Activated T-helper 1 cell treated with anti-CD3 and anti-CD28 coated beads, Interleukin-12 subunit alpha, Interleukin-12 subunit beta, Interleukin-2, Interleukin-4 antibody, amounts not matched to agents 30 ng/mL and 10 ng/mL and 1 ng/mL, durations not matched to agents 14 hours and 24 hours and 36 hours (primary cell): ENCODE measurements around the gene KLHL40. TPM values are rescaled to one million over a fixed set of nuclear protein-coding genes. Genes with fewer than 3 reads are reported as not detected.

Experiments
- DNase-seq: peaks from one replicate; pipeline ENCODE4 v3.0.0; 2021; ENCODE audit warnings: low spot score
- H3K27ac Mint-ChIP-seq: one replicate; pipeline ENCODE4 v1.8.0; 2021; ENCODE audit warnings: mild to moderate bottlenecking, mixed read lengths
- H3K27me3 Mint-ChIP-seq: one replicate; pipeline ENCODE4 v1.8.0; 2022; ENCODE audit warnings: mild to moderate bottlenecking, moderate library complexity, mixed read lengths; ENCODE audit not compliant: insufficient read depth
- H3K36me3 Mint-ChIP-seq: one replicate; pipeline ENCODE4 v1.8.0; 2021; ENCODE audit warnings: low read depth, mixed read lengths
- H3K4me1 Mint-ChIP-seq: one replicate; pipeline ENCODE4 v1.8.0; 2021; ENCODE audit warnings: low read depth, mixed read lengths
- H3K4me3 Mint-ChIP-seq: one replicate; pipeline ENCODE4 v1.8.0; 2021; ENCODE audit warnings: mild to moderate bottlenecking, moderate library complexity, mixed read lengths
- H3K9me3 Mint-ChIP-seq: one replicate; pipeline ENCODE4 v1.8.0; 2021; ENCODE audit warnings: mixed read lengths
- intact Hi-C: fragments of 100-400 bp; cut with micrococcal nuclease; formaldehyde crosslinking; loops from one replicate; pipeline ENCODE4 v1.15.1; 2024
- total RNA-seq: library from RNA; stranded (reverse); gene quantifications from 2 replicates; pipeline ENCODE4 v1.2.3, GENCODE V29; 2022

Gene KLHL40
- total RNA-seq, 1 donor from 2014 or later: not detected

- H3K27me3 Mint-ChIP-seq: peaks cover 8% of the 10 kb centered on the region
- intact Hi-C loops: no loop called here
Observed at GRCh38 chr3:42709621-42710020, 24.3 kb downstream of the KLHL40 start.

GRCh38 chr3:42710323-42711021 is 25.1 kb downstream of the KLHL40 start:
- no peak overlapping the region for H3K4me3 Mint-ChIP-seq
- no peak for DNase-seq
- no peaks in the 10 kb centered on the region for H3K9me3 Mint-ChIP-seq
- intact Hi-C loops: no loop called here
- no peaks in the 10 kb centered on the region for H3K4me1 Mint-ChIP-seq
- H3K27ac Mint-ChIP-seq: no peak overlapping the region
- H3K36me3 Mint-ChIP-seq: no peaks in the 10 kb centered on the region
- peaks cover 8% of the 10 kb centered on the region for H3K27me3 Mint-ChIP-seq

More at GRCh38 chr3:42709621-42710020, 24.3 kb downstream of the KLHL40 start:
- Mint-ChIP-seq H3K36me3 (no peaks in the 10 kb centered on the region), H3K4me3 (no peak overlapping the region), H3K9me3 (no peaks in the 10 kb centered on the region), H3K4me1 (no peaks in the 10 kb centered on the region), H3K27ac (no peak overlapping the region)
- no peak for DNase-seq

- H3K36me3 Mint-ChIP-seq: no peaks in the 10 kb centered on the region
- H3K9me3 Mint-ChIP-seq: no peaks in the 10 kb centered on the region
- intact Hi-C loops: no loop called here
- no peak for DNase-seq
- H3K27me3 Mint-ChIP-seq: peaks cover 8% of the 10 kb centered on the region
- no peak overlapping the region for H3K4me3 Mint-ChIP-seq
- no peaks in the 10 kb centered on the region for H3K4me1 Mint-ChIP-seq
- no peak overlapping the region for H3K27ac Mint-ChIP-seq
Observed at GRCh38 chr3:42711491-42712343, 26.4 kb downstream of the KLHL40 start.

- no peaks in the 10 kb centered on the region for H3K36me3 Mint-ChIP-seq
- H3K27me3 Mint-ChIP-seq: peaks cover 8% of the 10 kb centered on the region
- no peaks in the 10 kb centered on the region for H3K4me1 Mint-ChIP-seq
- DNase-seq: no peak
- intact Hi-C loops: no loop called here
- no peak overlapping the region for H3K27ac Mint-ChIP-seq
- no peak overlapping the region for H3K4me3 Mint-ChIP-seq
- no peaks in the 10 kb centered on the region for H3K9me3 Mint-ChIP-seq
Observed at GRCh38 chr3:42712344-42712648, 27.0 kb downstream of the KLHL40 start.

GRCh38 chr3:42712688-42713372 is 27.5 kb downstream of the KLHL40 start:
- Mint-ChIP-seq H3K27me3 (peaks cover 8% of the 10 kb centered on the region), H3K4me3 (no peak overlapping the region), H3K27ac (no peak overlapping the region), H3K4me1 (no peaks in the 10 kb centered on the region), H3K9me3 (no peaks in the 10 kb centered on the region), H3K36me3 (no peaks in the 10 kb centered on the region)
- DNase-seq: no peak
- intact Hi-C loops: no loop called here

GRCh38 chr3:42713747-42714146 is 28.4 kb downstream of the KLHL40 start:
- no peaks in the 10 kb centered on the region for H3K36me3 Mint-ChIP-seq
- intact Hi-C loops: no loop called here
- no peak for DNase-seq
- no peaks in the 10 kb centered on the region for H3K4me1 Mint-ChIP-seq
- no peak overlapping the region for H3K27ac Mint-ChIP-seq
- no peaks in the 10 kb centered on the region for H3K9me3 Mint-ChIP-seq
- peaks cover 8% of the 10 kb centered on the region for H3K27me3 Mint-ChIP-seq
- no peak overlapping the region for H3K4me3 Mint-ChIP-seq

GRCh38 chr3:42714171-42714852 is 29.0 kb downstream of the KLHL40 start:
- Mint-ChIP-seq H3K27me3 (peaks cover 7% of the 10 kb centered on the region), H3K4me1 (no peaks in the 10 kb centered on the region), H3K4me3 (no peak overlapping the region), H3K27ac (no peak overlapping the region), H3K9me3 (no peaks in the 10 kb centered on the region), H3K36me3 (no peaks in the 10 kb centered on the region)
- DNase-seq: no peak
- intact Hi-C loops: no loop called here

- no peak overlapping the region for H3K27ac Mint-ChIP-seq
- DNase-seq: no peak
- no peaks in the 10 kb centered on the region for H3K4me1 Mint-ChIP-seq
- no peak overlapping the region for H3K4me3 Mint-ChIP-seq
- no peaks in the 10 kb centered on the region for H3K9me3 Mint-ChIP-seq
- peaks cover 7% of the 10 kb centered on the region for H3K27me3 Mint-ChIP-seq
- intact Hi-C loops: no loop called here
- H3K36me3 Mint-ChIP-seq: no peaks in the 10 kb centered on the region
Observed at GRCh38 chr3:42717306-42717705, 32.0 kb downstream of the KLHL40 start.

GRCh38 chr3:42718338-42718737 is 33.0 kb downstream of the KLHL40 start:
- H3K4me1 Mint-ChIP-seq: no peaks in the 10 kb centered on the region
- H3K9me3 Mint-ChIP-seq: no peaks in the 10 kb centered on the region
- peaks cover 7% of the 10 kb centered on the region for H3K27me3 Mint-ChIP-seq
- intact Hi-C loops: no loop called here
- H3K4me3 Mint-ChIP-seq: no peak overlapping the region
- H3K36me3 Mint-ChIP-seq: no peaks in the 10 kb centered on the region
- H3K27ac Mint-ChIP-seq: no peak overlapping the region
- no peak for DNase-seq

- H3K4me3 Mint-ChIP-seq: no peak overlapping the region
- intact Hi-C loops: no loop called here
Observed at GRCh38 chr3:42719002-42719401, 33.7 kb downstream of the KLHL40 start.

GRCh38 chr3:42720126-42720525 is 34.8 kb downstream of the KLHL40 start:
- Mint-ChIP-seq H3K36me3 (no peaks in the 10 kb centered on the region), H3K9me3 (no peaks in the 10 kb centered on the region), H3K27ac (no peak overlapping the region), H3K4me3 (no peak overlapping the region), H3K27me3 (peaks cover 3% of the 10 kb centered on the region), H3K4me1 (no peaks in the 10 kb centered on the region)
- intact Hi-C loops: no loop called here
- no peak for DNase-seq

More at GRCh38 chr3:42719002-42719401, 33.7 kb downstream of the KLHL40 start:
- Mint-ChIP-seq H3K36me3 (no peaks in the 10 kb centered on the region), H3K9me3 (no peaks in the 10 kb centered on the region), H3K27ac (no peak overlapping the region), H3K4me1 (no peaks in the 10 kb centered on the region), H3K27me3 (peaks cover 5% of the 10 kb centered on the region)
- DNase-seq: no peak

- Mint-ChIP-seq H3K4me1 (no peaks in the 10 kb centered on the region), H3K36me3 (no peaks in the 10 kb centered on the region), H3K9me3 (no peaks in the 10 kb centered on the region), H3K4me3 (no peak overlapping the region), H3K27ac (no peak overlapping the region), H3K27me3 (peaks cover 7% of the 10 kb centered on the region)
- no peak for DNase-seq
- intact Hi-C loops: no loop called here
Observed at GRCh38 chr3:42721690-42722089, 36.4 kb downstream of the KLHL40 start.
